ENCODE results near the gene SLAMF1.

Gene SLAMF1

DNA sequence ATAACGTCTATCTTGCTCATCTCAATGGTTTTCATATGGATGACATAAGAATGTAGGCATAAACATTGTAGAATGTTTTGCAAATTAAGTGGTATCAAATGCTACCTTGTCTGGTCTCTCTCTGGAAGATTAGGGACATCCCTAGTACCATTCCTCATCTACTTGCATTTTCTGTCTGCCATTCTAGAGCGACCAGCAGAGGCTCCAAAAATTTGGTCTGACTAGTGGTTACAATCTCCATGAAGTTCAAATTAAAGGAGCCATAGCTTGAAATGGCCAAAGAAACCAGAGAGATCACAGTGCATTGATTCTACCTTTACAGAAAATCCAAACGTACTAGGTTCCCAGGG lies 68.7 kb downstream of the SLAMF1 start:
- Histone ChIP-seq H3K18ac (ENCODE audit: low read length) (no peak overlapping the region), H3K14ac (ENCODE audit: low read length) (no peak overlapping the region), H2AK5ac (ENCODE audit: low read depth, low read length) (no peak overlapping the region), H2BK15ac (ENCODE audit: low read length) (no peak overlapping the region), H4K8ac (ENCODE audit: low read depth, low read length) (no peak overlapping the region), H3K27me3 (ENCODE audit: control insufficient read depth in 3 of 3, insufficient read depth in 3 of 3, low read depth in 1 of 3, low read length in 3 of 3) (no peaks in the 10 kb centered on the region), H2AFZ (ENCODE audit: low read length) (no peak overlapping the region), H2BK5ac (ENCODE audit: low read length) (no peak overlapping the region), H3K4ac (ENCODE audit: low read length) (no peak overlapping the region), H3K36me3 (replicated peaks in 1 of 2; ENCODE audit: control insufficient read depth in 2 of 2, insufficient read depth in 2 of 2, low read length in 2 of 2) (no peaks in the 10 kb centered on the region), H3K4me1 (ENCODE audit: control insufficient read depth in 2 of 2, insufficient read depth in 1 of 2, low read depth in 1 of 2, low read length in 2 of 2) (no peaks in the 10 kb centered on the region), H3K4me2 (ENCODE audit: insufficient read depth, low read length, poor library complexity, severe bottlenecking) (no peak overlapping the region), H3K23ac (ENCODE audit: low read depth, low read length, poor library complexity) (no peak overlapping the region), H3K27ac (replicated peaks; ENCODE audit: low read length) (no peak overlapping the region), H3K4me3 (ENCODE audit: low read length in 2 of 2) (no peak overlapping the region), H2BK120ac (ENCODE audit: low read depth, low read length) (no peak overlapping the region), H2BK12ac (ENCODE audit: low read length) (no peak overlapping the region), H4K91ac (ENCODE audit: low read depth, low read length, poor library complexity) (no peak overlapping the region), H3K79me1 (ENCODE audit: low read depth, low read length) (no peaks in the 10 kb centered on the region), H3K9ac (ENCODE audit: low read depth, low read length, poor library complexity) (no peak overlapping the region), H3K9me3 (replicated peaks in 1 of 2; ENCODE audit: control insufficient read depth in 2 of 2, insufficient read depth in 1 of 2, low read depth in 1 of 2, low read length in 2 of 2) (no peaks in the 10 kb centered on the region)
- no CpG with 5 or more reads among the region's 3 CpGs for WGBS, 2 donors (ENCODE audit: extremely low coverage in 2 of 2, insufficient read length in 2 of 2, insufficient replicate concordance in 1 of 2)
- no peak for DNase-seq (ENCODE audit: low spot score)

DNA sequence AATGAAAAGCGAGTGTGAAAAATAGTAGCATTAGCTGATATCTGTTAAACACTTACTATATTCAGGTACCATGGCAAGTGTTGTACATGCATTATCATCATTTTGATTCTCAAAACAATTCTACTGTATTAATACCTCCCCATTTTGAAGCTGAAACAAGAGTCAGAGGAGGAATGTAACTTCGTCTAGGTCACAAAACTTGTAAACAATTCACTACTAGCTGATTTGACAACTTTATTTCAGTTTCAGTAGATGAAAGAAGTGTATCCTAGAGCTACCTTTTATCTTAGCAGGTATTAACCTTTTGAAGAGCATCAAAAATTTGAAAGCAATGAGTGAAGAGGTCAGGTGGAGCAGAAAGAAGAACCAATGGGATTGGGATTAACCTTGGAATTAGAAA lies 69.2 kb downstream of the SLAMF1 start:
- H3K79me1 ChIP-seq (ENCODE audit: low read depth, low read length), result no peaks in the 10 kb centered on the region
- no peak overlapping the region for H3K18ac ChIP-seq (ENCODE audit: low read length)
- no peak overlapping the region for H4K91ac ChIP-seq (ENCODE audit: low read depth, low read length, poor library complexity)
- no peak overlapping the region for H2AFZ ChIP-seq (ENCODE audit: low read length)
- no peak overlapping the region for H3K14ac ChIP-seq (ENCODE audit: low read length)
- WGBS, 2 donors (ENCODE audit: extremely low coverage in 2 of 2, insufficient read length in 2 of 2, insufficient replicate concordance in 1 of 2), result no CpG with 5 or more reads among the region's 2 CpGs
- H3K23ac ChIP-seq (ENCODE audit: low read depth, low read length, poor library complexity), result no peak overlapping the region
- no peak overlapping the region for H2BK120ac ChIP-seq (ENCODE audit: low read depth, low read length)
- no peak overlapping the region for H2BK5ac ChIP-seq (ENCODE audit: low read length)
- H3K9me3 ChIP-seq (replicated peaks in 1 of 2; ENCODE audit: control insufficient read depth in 2 of 2, insufficient read depth in 1 of 2, low read depth in 1 of 2, low read length in 2 of 2), result no peaks in the 10 kb centered on the region
- no peaks in the 10 kb centered on the region for H3K4me1 ChIP-seq (ENCODE audit: control insufficient read depth in 2 of 2, insufficient read depth in 1 of 2, low read depth in 1 of 2, low read length in 2 of 2)
- H3K27me3 ChIP-seq (ENCODE audit: control insufficient read depth in 3 of 3, insufficient read depth in 3 of 3, low read depth in 1 of 3, low read length in 3 of 3), result no peaks in the 10 kb centered on the region
- H2AK5ac ChIP-seq (ENCODE audit: low read depth, low read length), result no peak overlapping the region
- H3K4me3 ChIP-seq (ENCODE audit: low read length in 2 of 2), result no peak overlapping the region
- H4K8ac ChIP-seq (ENCODE audit: low read depth, low read length), result no peak overlapping the region
- no peak overlapping the region for H3K27ac ChIP-seq (replicated peaks; ENCODE audit: low read length)
- no peak overlapping the region for H3K9ac ChIP-seq (ENCODE audit: low read depth, low read length, poor library complexity)
- no peak overlapping the region for H3K4ac ChIP-seq (ENCODE audit: low read length)
- H3K36me3 ChIP-seq (replicated peaks in 1 of 2; ENCODE audit: control insufficient read depth in 2 of 2, insufficient read depth in 2 of 2, low read length in 2 of 2), result no peaks in the 10 kb centered on the region
- no peak overlapping the region for H2BK12ac ChIP-seq (ENCODE audit: low read length)
- no peak for DNase-seq (ENCODE audit: low spot score)
- no peak overlapping the region for H3K4me2 ChIP-seq (ENCODE audit: insufficient read depth, low read length, poor library complexity, severe bottlenecking)
- no peak overlapping the region for H2BK15ac ChIP-seq (ENCODE audit: low read length)

DNA sequence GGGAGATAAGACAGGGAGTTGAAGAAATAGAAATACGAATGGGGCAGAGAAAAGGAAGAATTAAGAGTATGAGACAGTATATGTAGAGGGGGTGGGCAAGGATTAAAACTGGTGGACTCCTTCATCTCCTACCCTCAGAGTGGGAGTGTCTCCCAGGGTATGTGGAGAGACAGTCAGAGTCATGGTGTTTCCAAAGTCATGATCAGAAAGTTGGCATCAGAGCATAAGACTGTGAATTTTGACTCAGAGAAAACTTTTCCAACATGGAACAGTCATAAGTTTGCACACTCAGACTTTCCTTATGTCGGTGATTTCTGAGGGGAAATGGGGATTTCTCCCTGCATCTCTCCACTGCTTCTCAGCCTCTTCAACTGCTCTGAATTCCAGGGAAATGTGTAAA lies 70.0 kb downstream of the SLAMF1 start:
- Histone ChIP-seq H2AFZ (ENCODE audit: low read length) (no peak overlapping the region), H3K23ac (ENCODE audit: low read depth, low read length, poor library complexity) (no peak overlapping the region), H3K18ac (ENCODE audit: low read length) (no peak overlapping the region), H3K9ac (ENCODE audit: low read depth, low read length, poor library complexity) (no peak overlapping the region), H3K4me1 (ENCODE audit: control insufficient read depth in 2 of 2, insufficient read depth in 1 of 2, low read depth in 1 of 2, low read length in 2 of 2) (no peaks in the 10 kb centered on the region), H2BK15ac (ENCODE audit: low read length) (no peak overlapping the region), H3K4me2 (ENCODE audit: insufficient read depth, low read length, poor library complexity, severe bottlenecking) (no peak overlapping the region), H2AK5ac (ENCODE audit: low read depth, low read length) (no peak overlapping the region), H2BK12ac (ENCODE audit: low read length) (no peak overlapping the region), H3K36me3 (replicated peaks in 1 of 2; ENCODE audit: control insufficient read depth in 2 of 2, insufficient read depth in 2 of 2, low read length in 2 of 2) (no peaks in the 10 kb centered on the region), H2BK5ac (ENCODE audit: low read length) (no peak overlapping the region), H3K4me3 (ENCODE audit: low read length in 2 of 2) (no peak overlapping the region), H3K4ac (ENCODE audit: low read length) (no peak overlapping the region), H3K9me3 (replicated peaks in 1 of 2; ENCODE audit: control insufficient read depth in 2 of 2, insufficient read depth in 1 of 2, low read depth in 1 of 2, low read length in 2 of 2) (no peaks in the 10 kb centered on the region), H3K27me3 (ENCODE audit: control insufficient read depth in 3 of 3, insufficient read depth in 3 of 3, low read depth in 1 of 3, low read length in 3 of 3) (no peaks in the 10 kb centered on the region), H4K8ac (ENCODE audit: low read depth, low read length) (no peak overlapping the region), H3K79me1 (ENCODE audit: low read depth, low read length) (no peaks in the 10 kb centered on the region), H3K14ac (ENCODE audit: low read length) (no peak overlapping the region), H2BK120ac (ENCODE audit: low read depth, low read length) (no peak overlapping the region), H3K27ac (replicated peaks; ENCODE audit: low read length) (no peak overlapping the region), H4K91ac (ENCODE audit: low read depth, low read length, poor library complexity) (no peak overlapping the region)
- DNase-seq (ENCODE audit: low spot score), result no peak
- no CpG with 5 or more reads among the region's 2 CpGs for WGBS, 2 donors (ENCODE audit: extremely low coverage in 2 of 2, insufficient read length in 2 of 2, insufficient replicate concordance in 1 of 2)

DNA sequence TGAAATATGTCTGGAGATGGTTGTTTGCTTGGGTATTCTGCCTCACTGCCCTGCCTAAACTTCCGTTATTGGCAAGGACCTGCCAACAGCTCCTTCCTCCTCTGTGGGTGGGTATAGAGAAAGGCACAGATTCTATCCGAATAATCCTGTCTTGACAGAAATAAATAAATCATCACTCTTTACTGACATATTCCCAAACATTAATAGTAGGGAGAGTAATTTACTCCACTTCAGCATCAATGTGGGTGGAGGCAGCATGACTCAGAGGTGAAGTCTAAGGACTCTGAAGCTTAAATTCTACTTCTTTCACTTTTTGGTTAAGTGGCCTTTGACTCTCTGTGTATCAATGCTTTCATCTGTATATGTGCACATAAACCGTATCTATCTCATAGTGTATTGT lies 70.5 kb downstream of the SLAMF1 start:
- Histone ChIP-seq H4K91ac (ENCODE audit: low read depth, low read length, poor library complexity) (no peak overlapping the region), H3K79me1 (ENCODE audit: low read depth, low read length) (no peaks in the 10 kb centered on the region), H3K14ac (ENCODE audit: low read length) (no peak overlapping the region), H3K4me2 (ENCODE audit: insufficient read depth, low read length, poor library complexity, severe bottlenecking) (no peak overlapping the region), H2BK120ac (ENCODE audit: low read depth, low read length) (no peak overlapping the region), H3K9me3 (replicated peaks in 1 of 2; ENCODE audit: control insufficient read depth in 2 of 2, insufficient read depth in 1 of 2, low read depth in 1 of 2, low read length in 2 of 2) (no peaks in the 10 kb centered on the region), H3K23ac (ENCODE audit: low read depth, low read length, poor library complexity) (no peak overlapping the region), H3K4me3 (ENCODE audit: low read length in 2 of 2) (no peak overlapping the region), H3K9ac (ENCODE audit: low read depth, low read length, poor library complexity) (no peak overlapping the region), H2AK5ac (ENCODE audit: low read depth, low read length) (no peak overlapping the region), H3K18ac (ENCODE audit: low read length) (no peak overlapping the region), H2AFZ (ENCODE audit: low read length) (no peak overlapping the region), H2BK12ac (ENCODE audit: low read length) (no peak overlapping the region), H3K27me3 (ENCODE audit: control insufficient read depth in 3 of 3, insufficient read depth in 3 of 3, low read depth in 1 of 3, low read length in 3 of 3) (no peaks in the 10 kb centered on the region), H3K4ac (ENCODE audit: low read length) (no peak overlapping the region), H4K8ac (ENCODE audit: low read depth, low read length) (no peak overlapping the region), H3K4me1 (ENCODE audit: control insufficient read depth in 2 of 2, insufficient read depth in 1 of 2, low read depth in 1 of 2, low read length in 2 of 2) (no peaks in the 10 kb centered on the region), H2BK5ac (ENCODE audit: low read length) (no peak overlapping the region), H3K36me3 (replicated peaks in 1 of 2; ENCODE audit: control insufficient read depth in 2 of 2, insufficient read depth in 2 of 2, low read length in 2 of 2) (no peaks in the 10 kb centered on the region), H2BK15ac (ENCODE audit: low read length) (no peak overlapping the region), H3K27ac (replicated peaks; ENCODE audit: low read length) (no peak overlapping the region)
- no CpG with 5 or more reads among the region's 3 CpGs for WGBS, 2 donors (ENCODE audit: extremely low coverage in 2 of 2, insufficient read length in 2 of 2, insufficient replicate concordance in 1 of 2)
- DNase-seq (ENCODE audit: low spot score), result no peak
